Breast epithelium (tissue), 3 donors: ENCODE data around the gene RBBP5.

Experiments
- POLR2A ChIP-seq: fragments of 450-650 bp; IDR thresholded peaks from one replicate; pipeline ENCODE4 v1.6.1; 2016; ENCODE audit warnings: antibody characterized with exemption, mild to moderate bottlenecking, moderate library complexity
- TF ChIP-seq, protein P1 (sequence below), 3 donors: fragments of 450-650 bp; IDR thresholded peaks; one replicate each; pipeline ENCODE4 v1.5.1; 2016 to 2017; ENCODE audit warnings: antibody characterized with exemption in 3 of 3, mild to moderate bottlenecking in 3 of 3, moderate library complexity in 3 of 3

GRCh38 chr1:205102404-205102803 is 19.4 kb downstream of the RBBP5 start:
- TF ChIP-seq, protein P1, sequence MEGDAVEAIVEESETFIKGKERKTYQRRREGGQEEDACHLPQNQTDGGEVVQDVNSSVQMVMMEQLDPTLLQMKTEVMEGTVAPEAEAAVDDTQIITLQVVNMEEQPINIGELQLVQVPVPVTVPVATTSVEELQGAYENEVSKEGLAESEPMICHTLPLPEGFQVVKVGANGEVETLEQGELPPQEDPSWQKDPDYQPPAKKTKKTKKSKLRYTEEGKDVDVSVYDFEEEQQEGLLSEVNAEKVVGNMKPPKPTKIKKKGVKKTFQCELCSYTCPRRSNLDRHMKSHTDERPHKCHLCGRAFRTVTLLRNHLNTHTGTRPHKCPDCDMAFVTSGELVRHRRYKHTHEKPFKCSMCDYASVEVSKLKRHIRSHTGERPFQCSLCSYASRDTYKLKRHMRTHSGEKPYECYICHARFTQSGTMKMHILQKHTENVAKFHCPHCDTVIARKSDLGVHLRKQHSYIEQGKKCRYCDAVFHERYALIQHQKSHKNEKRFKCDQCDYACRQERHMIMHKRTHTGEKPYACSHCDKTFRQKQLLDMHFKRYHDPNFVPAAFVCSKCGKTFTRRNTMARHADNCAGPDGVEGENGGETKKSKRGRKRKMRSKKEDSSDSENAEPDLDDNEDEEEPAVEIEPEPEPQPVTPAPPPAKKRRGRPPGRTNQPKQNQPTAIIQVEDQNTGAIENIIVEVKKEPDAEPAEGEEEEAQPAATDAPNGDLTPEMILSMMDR (IDR thresholded peaks at IDR 0.05): no peak
- no peak for TF ChIP-seq POLR2A
